NCI-H1694 (cell line): ENCODE results near the gene PWP1.

ENCODE experiments used
- DNase-seq: peaks from one replicate; lab custom pipeline; 2025; lab: John Stamatoyannopoulos, UW

PWP1 gene

DNA sequence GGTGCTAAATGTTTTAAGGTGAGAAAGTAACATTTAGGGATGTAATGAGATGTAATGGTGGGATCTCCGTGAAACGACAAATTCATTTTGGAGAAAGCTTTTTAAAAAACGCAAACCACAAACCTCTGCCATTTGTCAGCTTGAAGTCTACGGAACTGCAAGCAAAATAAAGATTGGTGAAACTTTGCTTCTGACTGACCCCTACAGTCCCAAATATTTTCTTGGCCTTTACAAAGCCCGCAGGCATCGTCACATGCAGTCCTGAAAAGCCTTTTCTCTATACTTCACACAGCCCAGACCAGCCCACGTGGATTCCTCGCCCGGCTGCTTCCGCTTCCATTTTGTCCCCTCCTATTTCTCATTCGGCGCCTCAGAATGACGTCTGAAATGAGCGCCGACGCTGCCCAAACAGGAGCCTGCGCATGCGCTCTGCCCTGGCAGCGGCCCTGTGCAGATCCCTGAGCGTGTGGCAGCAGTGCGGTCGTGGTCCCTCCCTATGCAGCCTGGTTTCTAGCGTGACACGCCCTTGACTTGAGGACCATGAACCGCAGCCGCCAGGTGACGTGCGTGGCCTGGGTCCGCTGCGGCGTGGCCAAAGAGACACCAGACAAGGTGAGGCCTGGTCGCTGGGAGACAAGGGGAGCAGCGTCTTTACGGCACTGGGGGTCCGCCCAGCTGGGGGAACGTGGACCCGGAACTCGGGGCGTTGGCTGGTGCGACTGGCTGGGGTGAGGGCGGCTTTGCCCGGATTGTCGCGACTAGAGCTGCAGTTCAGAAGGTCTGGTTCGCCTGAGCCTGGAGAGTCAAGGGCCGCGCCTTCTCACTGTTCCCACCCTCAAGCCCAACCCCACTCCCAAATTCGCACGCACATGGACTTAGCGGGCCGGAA lies at the start of gene PWP1:
TSS of gene PWP1 (plus strand) at position 440 of the 889 bp plus-strand sequence. CDS start at position 541, 101 bp downstream.
- peak; percentile 90 for DNase-seq

DNA sequence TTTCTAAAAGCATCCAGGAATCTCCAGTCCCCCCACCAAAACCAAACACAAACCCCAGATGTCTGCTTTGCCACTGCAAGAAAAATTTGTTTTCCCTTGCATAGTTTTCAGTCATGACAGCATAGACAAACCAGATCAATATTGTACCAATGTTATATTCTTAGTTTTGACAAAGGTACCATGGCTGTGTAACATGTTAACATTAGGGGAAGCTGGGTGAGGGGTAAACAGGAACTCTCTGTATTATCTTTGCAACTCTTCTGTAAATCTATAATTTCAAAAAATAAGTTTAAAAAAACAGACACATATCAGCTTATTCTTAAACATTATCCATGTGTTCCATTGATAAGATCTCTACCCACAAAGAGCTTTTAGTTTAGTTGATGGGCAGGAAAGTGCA lies 44.4 kb upstream of the PWP1 start:
- no peak for DNase-seq

DNA sequence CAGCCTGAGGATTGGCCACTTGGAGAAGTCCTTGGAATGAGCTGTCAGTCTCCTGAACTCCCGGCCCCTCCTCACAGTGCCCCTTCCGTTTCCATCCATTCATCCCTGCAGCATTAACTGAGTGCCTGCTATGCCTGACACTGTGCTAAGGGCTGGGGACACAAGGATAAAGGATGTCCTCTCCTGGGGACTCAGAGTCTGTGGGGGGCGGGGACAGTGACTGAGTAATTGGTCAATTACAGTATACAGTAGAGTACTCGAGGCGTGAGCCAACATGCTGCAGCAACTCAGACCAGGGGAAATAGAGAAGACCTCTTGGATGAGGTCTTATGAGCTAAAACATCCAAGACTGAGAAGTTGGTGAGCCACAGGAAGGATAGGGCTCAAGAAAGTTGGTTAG lies 43.4 kb upstream of the PWP1 start:
- no peak for DNase-seq

DNA sequence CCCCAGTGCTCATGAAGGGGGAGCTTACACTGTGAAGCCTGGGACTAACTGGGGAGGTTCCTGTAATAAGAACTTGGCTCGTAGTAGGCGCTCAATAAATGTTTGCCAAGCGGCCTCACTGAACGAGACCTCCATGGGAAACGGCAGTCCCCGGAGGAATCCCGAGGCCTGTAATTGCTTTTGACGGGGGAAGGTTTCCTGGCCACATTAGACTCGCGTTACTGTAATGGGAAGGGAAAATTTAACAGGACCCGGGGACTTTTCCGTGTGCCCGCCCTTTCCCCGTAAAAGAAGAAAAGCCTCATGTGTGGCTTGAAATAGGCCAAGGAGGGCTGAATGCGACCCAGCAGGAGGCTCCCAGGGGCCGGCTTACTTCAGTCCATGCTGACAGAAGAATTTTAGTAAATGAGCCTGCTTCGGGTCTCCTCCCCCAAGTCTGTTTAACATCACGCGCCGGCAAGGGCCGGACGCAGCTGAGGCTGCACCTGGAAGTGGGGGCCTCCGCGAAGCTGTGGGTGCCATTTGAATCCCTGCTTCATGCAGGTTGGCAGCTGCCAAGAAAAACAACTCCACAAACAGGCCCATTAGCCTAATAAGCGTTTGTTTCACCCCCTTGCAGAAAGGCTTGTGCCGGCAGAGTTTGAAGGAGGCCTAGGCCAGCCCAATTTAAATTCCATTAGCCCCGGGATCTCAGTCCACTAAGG lies 39.8 kb upstream of the PWP1 start:
- DNase-seq = no peak

DNA sequence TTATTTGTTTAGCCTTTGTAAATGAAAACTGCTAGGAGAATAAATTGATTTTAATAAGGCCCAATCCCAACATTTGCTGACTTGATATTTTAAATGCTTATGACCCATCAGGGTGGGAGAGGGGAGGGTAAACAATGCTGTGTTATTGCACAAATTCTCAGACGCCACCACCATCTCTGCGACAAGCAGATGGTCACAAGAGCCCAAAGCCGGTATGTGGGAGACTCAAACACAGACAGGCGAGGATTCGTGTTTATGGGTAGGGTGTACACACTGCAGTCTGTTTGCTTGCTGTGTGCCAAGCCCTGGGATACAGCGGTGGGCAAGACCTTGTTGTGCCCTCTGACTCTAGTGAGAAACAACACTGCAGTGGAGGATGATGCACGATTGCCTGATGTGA lies 39.2 kb upstream of the PWP1 start:
- no peak for DNase-seq

DNA sequence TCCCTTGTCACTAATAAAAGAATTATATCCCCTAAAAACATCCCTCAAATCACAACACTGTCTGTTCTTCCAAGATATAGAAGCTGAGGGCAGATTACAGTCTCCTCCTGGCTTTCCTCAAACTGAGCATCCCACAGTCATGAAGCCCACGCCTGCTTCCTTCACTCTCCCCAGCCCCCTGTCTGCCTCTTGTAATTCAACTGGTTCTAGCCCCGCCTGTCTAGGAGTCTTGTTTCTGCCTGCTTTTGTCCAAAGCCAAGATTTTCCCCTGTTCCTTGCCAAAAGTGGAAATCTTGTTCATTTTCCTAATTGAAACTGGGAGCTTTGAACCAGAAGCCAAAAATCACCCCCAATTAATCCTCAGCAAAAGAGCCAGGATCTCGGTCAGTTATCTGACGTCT lies 35.9 kb upstream of the PWP1 start:
- no peak for DNase-seq

DNA sequence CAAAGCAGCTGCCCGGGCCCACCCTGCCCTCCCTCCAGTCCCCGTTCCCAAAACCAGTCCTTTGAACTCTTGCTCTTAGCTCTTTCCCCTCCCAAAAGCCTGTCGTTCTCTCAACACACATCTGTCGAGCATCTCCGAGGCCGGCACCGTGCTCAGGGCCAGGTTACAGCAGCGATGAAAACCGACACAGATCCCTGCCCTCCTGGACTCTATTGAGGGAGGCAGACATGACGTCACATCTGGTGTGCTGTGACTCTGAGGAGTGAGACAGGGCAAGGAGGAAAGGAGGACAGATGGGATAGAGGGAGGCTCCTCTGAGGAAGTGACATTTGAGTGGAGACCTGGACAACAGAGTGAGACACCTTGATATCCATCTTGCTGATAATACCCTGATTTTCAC lies 34.6 kb upstream of the PWP1 start:
- no peak for DNase-seq

DNA sequence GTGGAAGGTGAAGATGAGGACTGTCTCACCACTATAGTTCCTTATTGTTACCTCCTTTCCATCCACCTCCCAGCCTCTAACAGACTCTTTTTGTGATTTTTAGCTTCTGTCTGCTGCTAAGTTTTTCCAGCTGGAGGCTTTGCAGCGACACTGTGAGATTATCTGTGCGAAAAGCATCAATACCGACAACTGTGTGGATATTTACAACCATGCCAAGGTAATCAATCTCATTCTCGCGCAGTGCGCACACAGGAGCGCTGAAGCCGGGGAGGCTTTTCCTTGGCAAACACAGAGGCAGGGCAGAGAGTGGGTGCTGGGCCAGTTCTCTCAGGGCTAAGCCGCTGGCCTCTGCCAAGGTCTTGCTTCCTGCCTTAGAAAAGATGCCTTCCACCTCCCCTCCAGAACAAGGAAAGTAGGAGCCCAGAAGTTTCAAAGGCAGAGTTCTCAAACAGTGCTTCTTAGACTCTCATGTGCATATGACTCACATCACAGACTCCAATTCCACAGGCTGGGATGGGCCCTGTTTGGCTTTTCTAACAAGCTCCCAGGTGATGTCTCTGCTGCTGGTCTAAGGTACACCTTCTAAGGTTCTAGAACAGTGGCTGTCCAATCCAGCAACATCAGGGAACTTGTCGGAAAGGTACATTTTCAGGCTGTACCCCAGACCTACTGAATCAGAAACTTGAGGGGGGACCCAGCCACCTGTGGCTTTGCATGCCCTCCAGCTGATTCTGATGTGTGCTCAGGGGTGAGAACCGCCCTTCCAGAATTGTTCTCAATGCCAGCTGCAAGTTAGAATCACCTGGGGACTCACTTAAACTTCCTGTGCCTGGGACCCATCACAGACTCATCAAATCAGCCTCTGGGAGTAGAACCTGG lies 33.8 kb upstream of the PWP1 start:
- no peak for DNase-seq

DNA sequence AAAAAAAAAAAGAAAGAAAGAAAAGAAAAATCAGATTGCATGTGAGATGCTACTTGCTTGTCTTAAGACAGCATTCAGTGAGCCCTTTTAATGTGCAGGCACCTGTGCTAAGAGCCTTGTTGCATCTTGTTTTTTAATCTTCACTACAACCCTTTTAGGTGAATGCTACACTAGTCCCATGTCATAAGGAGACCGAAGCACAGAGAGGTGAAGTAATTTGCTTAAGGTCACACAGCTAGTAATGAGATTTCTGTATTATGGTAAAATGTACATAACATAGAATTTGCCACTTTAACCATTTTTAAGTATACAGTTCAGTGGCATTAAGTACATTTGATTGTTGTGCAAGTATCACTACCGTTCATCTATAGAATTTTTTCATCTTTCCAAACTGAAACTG lies 32.1 kb upstream of the PWP1 start:
- no peak for DNase-seq

DNA sequence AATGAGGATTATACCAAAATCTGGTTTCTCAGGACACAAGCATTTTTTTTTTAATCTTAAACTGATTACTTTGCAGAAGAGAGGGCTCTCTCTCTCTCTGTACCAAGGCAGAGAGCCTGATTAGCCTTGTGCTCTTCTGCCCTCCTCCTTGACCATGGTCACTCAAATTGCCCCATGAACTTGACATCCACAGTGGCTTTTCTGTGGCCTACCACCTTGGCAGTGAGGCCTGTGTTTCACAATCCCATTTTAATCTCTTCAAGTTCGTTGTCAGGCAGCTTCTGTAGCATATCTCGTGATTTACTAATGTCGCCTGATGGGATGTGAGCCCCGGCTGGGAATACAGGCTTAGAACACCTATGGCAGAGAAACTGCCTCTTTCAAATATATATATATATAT lies 30.7 kb upstream of the PWP1 start:
- no peak for DNase-seq

DNA sequence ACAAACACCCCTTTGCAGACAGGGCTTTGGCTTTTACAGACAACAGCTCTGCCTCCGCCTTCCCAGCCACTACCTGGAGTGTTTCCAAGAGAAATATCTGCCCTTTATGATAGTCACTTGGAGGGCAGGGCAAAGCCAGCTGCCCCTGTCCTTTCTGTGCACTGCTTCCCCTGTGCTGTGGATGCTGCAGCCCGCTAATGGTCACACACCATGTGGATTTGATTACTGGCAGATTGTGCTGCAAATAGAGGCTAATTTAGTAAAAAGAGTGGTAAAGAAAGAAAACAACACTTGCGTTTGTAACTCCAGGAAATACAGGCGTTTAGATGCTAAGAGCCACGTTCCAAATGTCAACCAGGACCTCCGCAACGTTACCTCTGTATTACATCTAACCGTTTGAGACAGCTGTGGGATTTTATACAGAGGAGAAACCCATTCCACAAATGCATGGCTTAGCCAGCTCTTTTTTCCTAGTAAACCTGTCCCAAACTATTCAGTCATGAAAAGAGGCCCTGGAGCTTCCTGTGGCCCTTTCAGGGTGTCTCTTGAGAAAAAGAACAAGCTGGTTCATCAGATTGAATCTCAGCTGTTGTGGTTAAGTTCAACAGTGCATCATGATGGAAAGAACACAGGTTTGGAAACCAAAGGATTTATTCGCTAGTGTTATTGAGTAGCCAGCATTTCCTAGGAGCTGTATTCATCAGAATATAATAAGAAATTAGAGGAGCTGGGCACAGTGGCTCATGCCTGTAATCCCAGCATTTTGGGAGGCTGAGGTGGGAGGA lies 30.1 kb upstream of the PWP1 start:
- DNase-seq = no peak

DNA sequence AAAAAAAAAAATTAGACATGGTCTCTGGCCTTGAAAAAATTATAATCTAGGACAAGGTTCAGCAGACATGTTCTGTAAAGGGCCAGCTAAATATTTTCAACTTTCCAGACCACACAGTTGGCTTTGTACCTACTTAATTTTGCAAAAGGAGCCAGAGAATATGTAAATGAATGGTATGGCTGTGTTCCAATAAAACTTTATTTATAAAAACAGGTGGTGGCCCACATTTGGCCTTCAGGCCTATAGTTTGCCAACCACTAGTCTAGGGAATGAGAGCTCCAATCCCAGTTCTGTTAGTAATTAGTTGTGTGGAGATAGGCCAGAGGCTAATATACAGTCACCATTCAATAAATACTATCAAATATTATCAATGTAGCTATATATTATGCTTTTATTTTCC lies 29.3 kb upstream of the PWP1 start:
- no peak for DNase-seq

DNA sequence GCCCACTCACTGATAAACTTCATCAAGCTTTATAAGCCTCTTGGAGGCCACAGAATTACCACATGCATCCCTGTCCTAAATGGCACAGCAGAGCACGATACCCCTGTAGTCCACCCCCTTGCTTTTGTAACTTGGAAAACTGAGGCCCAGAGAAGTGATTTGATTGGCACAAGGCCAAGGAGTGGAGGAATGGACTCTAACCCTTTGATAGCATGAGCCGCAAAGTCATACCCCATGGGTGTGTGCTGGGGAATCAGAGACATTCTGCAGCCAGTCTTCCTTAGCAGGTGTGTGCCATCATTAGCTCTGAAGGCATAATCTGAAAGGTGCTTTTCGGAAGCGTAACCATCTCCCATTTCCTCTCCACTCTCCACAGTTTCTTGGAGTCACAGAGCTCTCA lies 28.5 kb upstream of the PWP1 start:
- DNase-seq = no peak

DNA sequence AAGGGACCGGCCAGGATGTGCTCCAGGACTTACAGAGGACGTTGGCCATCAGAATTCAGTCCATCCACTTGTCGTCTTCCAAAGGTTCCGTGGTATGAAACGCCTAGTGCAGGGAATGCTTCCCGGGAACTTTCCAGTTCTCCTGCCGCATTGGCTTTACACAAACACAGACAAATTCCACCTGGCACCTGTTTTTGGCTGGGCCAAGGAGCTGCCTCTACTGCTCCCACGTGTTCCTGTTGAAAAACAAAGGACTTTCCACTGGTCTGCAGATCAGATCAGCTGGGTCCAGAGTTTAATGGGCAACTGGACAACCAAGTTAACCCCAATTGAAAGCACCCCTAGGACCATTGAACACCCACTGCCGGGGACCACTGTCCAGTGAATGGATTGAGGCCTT lies 28.0 kb upstream of the PWP1 start:
- DNase-seq = no peak

DNA sequence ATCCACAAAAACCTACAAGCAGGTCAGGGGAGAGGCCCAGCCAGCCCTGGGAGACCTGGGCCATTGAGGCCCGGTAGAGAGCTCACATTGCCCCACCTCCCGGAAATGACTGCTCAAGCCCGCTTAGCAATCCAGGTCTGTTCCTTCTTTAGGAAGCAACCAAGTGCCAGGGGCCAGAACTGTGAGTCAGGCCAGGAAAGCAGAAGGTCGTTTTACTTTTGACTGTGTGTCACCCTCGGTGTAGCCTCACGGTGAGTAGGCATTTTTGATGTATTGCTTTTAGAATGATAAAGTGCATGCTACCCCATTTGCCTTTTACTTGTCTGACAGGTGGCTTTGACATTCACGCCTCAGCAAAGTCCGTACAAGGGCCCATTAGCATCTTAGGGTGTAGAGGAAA lies 25.4 kb upstream of the PWP1 start:
- no peak for DNase-seq

DNA sequence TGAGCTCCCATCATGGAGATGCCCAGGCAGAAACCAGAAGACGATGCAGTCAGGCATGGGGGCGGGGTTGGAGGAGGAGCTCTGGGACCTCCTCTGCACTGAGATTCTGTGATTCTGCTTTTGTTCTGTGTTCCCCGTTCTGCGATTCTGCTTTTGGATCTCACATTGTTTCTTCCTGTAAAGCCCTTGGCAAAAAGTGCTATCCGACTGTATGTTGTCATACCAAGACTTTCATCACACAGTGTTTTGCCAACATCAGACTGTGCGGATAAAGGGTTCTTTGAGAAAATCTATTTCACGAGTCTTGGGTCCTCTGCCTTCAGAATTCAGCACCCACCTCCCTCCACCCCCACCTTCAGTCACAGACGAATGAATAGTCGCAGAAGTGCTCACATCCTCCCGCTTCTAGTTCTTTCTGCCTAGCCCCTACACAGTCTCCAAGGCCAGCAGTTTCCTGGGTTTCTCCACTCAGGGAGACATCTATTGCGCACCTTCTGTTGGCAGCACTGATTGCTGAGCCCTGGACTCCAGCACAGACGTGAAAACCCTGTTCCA lies 24.7 kb upstream of the PWP1 start:
- no peak for DNase-seq

DNA sequence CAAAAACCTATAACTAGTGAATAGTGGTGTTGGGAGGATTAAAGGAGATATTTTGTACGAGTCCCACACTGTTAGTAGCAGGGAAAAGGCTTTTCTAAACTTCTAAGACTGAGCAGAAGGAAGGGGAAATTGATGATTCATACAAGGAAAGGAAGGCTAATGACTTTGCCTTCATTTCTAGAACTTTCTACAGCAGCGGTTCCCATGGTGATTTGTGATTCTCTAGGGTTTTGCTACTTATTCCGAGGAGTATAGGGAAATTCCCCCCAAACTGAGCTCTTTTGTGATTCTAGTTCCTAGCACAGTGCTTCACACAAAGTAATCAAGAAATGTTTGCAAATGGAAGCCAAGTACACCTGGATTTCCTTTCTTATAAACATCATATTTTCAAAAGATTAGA lies 23.8 kb upstream of the PWP1 start:
- no peak for DNase-seq

DNA sequence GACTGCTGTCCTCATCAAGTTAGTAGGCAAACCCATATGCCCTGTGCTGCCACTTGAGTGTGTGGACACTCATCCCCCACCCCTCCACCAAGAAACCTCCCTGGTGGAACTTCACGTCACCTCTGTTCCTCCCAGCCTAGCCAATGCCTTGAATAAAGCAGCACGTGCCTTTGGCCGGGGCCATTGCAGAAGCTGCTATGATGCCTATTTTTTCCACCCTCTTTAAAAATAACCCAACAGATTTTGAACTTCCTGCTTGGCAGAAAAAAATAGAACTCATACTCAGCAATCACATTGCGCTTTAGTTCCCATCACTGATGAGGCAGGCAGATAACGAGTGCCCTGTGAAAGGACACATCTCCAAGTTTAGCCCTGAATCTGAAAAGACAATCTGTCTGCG lies 23.1 kb upstream of the PWP1 start:
- DNase-seq = no peak

DNA sequence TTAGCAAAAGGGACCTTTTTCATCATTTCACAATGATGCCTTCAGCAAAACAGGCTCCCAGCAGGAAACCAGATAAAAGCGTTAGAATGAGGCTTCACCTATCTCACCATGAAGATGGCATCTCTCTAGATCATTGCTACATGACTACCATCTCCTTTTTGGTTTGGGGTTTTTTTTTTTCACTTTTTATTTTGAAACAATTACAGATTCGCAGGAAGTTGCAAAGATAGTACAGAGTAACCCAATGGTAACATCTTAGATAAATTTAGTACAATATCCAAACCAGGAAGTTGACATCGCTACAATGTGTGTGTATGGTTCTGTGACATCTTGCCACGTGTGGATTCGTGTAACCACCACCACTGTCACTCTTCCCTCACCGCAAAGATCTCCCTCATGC lies 22.3 kb upstream of the PWP1 start:
- no peak for DNase-seq

DNA sequence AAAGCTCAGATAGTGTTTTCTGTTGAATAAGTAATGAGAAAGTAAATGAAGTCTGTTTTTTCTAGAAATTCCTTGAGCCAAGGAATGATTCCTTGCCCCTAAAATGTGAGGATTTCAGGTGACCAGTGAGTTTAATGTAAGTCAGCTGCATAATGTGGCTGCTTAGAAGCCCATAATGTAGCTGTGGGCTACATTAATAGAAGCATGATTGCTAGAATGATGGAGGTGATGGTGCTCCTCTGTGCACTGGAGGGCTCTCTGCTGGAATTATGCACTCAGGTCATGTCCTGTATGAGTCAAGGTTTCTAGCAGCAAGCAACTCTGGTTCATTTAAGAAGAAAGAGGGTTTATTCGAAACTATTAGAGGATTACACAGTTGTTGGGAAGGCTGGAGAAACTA lies 19.6 kb upstream of the PWP1 start:
- no peak for DNase-seq

DNA sequence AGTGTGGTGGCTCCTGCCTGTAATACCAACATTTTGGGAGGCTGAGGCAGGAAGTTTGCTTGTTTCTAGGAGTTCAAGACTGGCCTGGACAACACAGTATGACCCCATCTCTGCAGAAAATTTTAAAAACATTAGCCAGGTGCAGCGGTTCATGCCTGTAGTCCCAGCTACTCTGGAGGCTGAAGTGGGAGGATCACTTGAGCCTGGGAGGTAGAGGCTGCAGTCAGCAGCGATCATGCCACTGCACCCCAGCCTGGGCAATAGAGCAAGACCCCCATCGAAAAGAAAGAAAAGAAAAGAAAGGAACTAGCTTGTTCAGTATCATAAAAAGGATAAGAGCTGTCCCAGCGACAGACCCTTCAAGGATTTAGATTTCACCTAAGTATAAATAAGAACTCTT lies 18.1 kb upstream of the PWP1 start:
- DNase-seq = no peak
